ENCODE data around the gene PHF12.
"Not testable (repeated sequence)": the region's sequence is repeated elsewhere in the genome, so short reads cannot be mapped to it uniquely, and the experiment has no call there.

PHF12 gene

DNA sequence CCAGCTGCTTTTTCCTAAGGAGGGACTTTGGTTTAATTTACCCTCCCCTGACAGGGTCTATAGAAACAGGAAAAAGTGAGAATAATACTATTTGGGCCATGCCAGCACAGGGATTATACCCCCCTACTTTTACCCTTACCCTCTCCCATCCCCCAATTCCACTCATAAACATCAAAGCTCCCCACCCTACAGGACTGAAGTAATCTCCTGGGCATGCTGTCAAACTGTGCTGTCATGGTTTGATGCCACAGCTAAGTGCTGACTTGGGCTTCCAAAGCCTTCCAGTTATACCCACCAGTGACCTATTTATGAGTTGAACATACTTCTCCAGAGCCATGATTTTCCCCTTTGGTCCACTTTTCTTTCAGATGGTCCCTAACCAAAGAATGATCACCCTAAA lies 12.8 kb downstream of the PHF12 start:
- no peak for DNase-seq
- no peaks in the 10 kb centered on the region for H3K27me3 ChIP-seq (ENCODE audit: control insufficient read depth in 1 of 2, insufficient read depth in 1 of 2, low read length in 2 of 2)
- H2BK12ac ChIP-seq (ENCODE audit: low read length in 2 of 2) = no peak overlapping the region
- no peak overlapping the region for H4K8ac ChIP-seq (ENCODE audit: low read length)
- no peak overlapping the region for H2AFZ ChIP-seq (ENCODE audit: low read depth, low read length)
- no peak overlapping the region for H3K4me3 ChIP-seq (ENCODE audit: insufficient read depth in 1 of 2, low read depth in 1 of 2, low read length in 2 of 2)
- H2BK5ac ChIP-seq (ENCODE audit: low read depth, low read length, poor library complexity, severe bottlenecking) = no peak overlapping the region
- no peaks in the 10 kb centered on the region for H3K79me1 ChIP-seq (replicated peaks; ENCODE audit: low read length, poor library complexity, severe bottlenecking)
- H3K4me2 ChIP-seq (ENCODE audit: low read length, poor library complexity, severe bottlenecking) = no peak overlapping the region
- H3K36me3 ChIP-seq (ENCODE audit: control insufficient read depth in 1 of 2, insufficient read depth in 2 of 2, low read depth in 1 of 2, low read length in 2 of 2) = peaks cover 9 to 34% of the 10 kb centered on the region in 2 experiments
- H2BK120ac ChIP-seq (ENCODE audit: low read depth, low read length) = no peak overlapping the region
- no peak overlapping the region for H2AK5ac ChIP-seq (ENCODE audit: low read length, severe bottlenecking)
- no peak overlapping the region for H3K4ac ChIP-seq (ENCODE audit: low read depth in 1 of 2, low read length in 2 of 2)
- H3K18ac ChIP-seq (ENCODE audit: low read depth in 1 of 2, low read length in 2 of 2) = no peak overlapping the region
- no peak overlapping the region for H4K91ac ChIP-seq (ENCODE audit: low read length)
- H3K4me1 ChIP-seq (ENCODE audit: control insufficient read depth, insufficient read depth, low read depth, low read length) = no peaks in the 10 kb centered on the region
- no peak overlapping the region for H3K14ac ChIP-seq (ENCODE audit: low read length in 2 of 2)
- peak overlapping the region in 1 of 2 experiments; percentile 84 for H3K23ac ChIP-seq (ENCODE audit: low read length in 2 of 2)
- no peaks in the 10 kb centered on the region for H3K9me3 ChIP-seq (ENCODE audit: control insufficient read depth, low read length)
- H2BK15ac ChIP-seq (ENCODE audit: low read depth, poor library complexity, severe bottlenecking) = no peak overlapping the region
- no peak overlapping the region for H3K9ac ChIP-seq (ENCODE audit: low read length)
- no peak overlapping the region for H3K27ac ChIP-seq (ENCODE audit: low read length, poor library complexity, severe bottlenecking)

- Histone ChIP-seq H3K18ac (ENCODE audit: low read depth in 1 of 2, low read length in 2 of 2) (no peak overlapping the region), H3K9ac (ENCODE audit: low read length) (no peak overlapping the region), H3K4me1 (ENCODE audit: control insufficient read depth, insufficient read depth, low read depth, low read length) (no peaks in the 10 kb centered on the region), H4K91ac (ENCODE audit: low read length) (no peak overlapping the region), H3K27me3 (ENCODE audit: control insufficient read depth in 1 of 2, insufficient read depth in 1 of 2, low read length in 2 of 2) (no peaks in the 10 kb centered on the region), H3K79me1 (replicated peaks; ENCODE audit: low read length, poor library complexity, severe bottlenecking) (peaks cover 3% of the 10 kb centered on the region), H3K4ac (ENCODE audit: low read depth in 1 of 2, low read length in 2 of 2) (no peak overlapping the region), H3K23ac (ENCODE audit: low read length in 2 of 2) (no peak overlapping the region), H3K27ac (ENCODE audit: low read length, poor library complexity, severe bottlenecking) (no peak overlapping the region), H2AK5ac (ENCODE audit: low read length, severe bottlenecking) (no peak overlapping the region), H4K8ac (ENCODE audit: low read length) (no peak overlapping the region), H2BK120ac (ENCODE audit: low read depth, low read length) (no peak overlapping the region), H3K36me3 (ENCODE audit: control insufficient read depth in 1 of 2, insufficient read depth in 2 of 2, low read depth in 1 of 2, low read length in 2 of 2) (peaks cover 11 to 25% of the 10 kb centered on the region in 2 experiments), H2BK12ac (ENCODE audit: low read length in 2 of 2) (no peak overlapping the region), H2BK15ac (ENCODE audit: low read depth, poor library complexity, severe bottlenecking) (no peak overlapping the region), H3K4me2 (ENCODE audit: low read length, poor library complexity, severe bottlenecking) (no peak overlapping the region), H3K9me3 (ENCODE audit: control insufficient read depth, low read length) (no peaks in the 10 kb centered on the region), H3K4me3 (ENCODE audit: insufficient read depth in 1 of 2, low read depth in 1 of 2, low read length in 2 of 2) (no peak overlapping the region), H2BK5ac (ENCODE audit: low read depth, low read length, poor library complexity, severe bottlenecking) (no peak overlapping the region), H2AFZ (ENCODE audit: low read depth, low read length) (no peak overlapping the region), H3K14ac (ENCODE audit: low read length in 2 of 2) (no peak overlapping the region)
- WGBS = 96% methylated on average over 4 of the region's 5 CpGs
- DNase-seq = peak; percentile 72
Measured at GRCh38 chr17:28937044-28937729, 14.1 kb downstream of the PHF12 start.

GRCh38 chr17:28935744-28936460 lies 15.4 kb downstream of the PHF12 start:
- H3K4me3 ChIP-seq (ENCODE audit: insufficient read depth in 1 of 2, low read depth in 1 of 2, low read length in 2 of 2) = no peak overlapping the region
- no peak overlapping the region for H3K4ac ChIP-seq (ENCODE audit: low read depth in 1 of 2, low read length in 2 of 2)
- peaks cover 3% of the 10 kb centered on the region for H3K79me1 ChIP-seq (replicated peaks; ENCODE audit: low read length, poor library complexity, severe bottlenecking)
- H3K36me3 ChIP-seq (ENCODE audit: control insufficient read depth in 1 of 2, insufficient read depth in 2 of 2, low read depth in 1 of 2, low read length in 2 of 2) = peaks cover 16 to 21% of the 10 kb centered on the region in 2 experiments
- H2BK15ac ChIP-seq (ENCODE audit: low read depth, poor library complexity, severe bottlenecking) = no peak overlapping the region
- no peak overlapping the region for H2AK5ac ChIP-seq (ENCODE audit: low read length, severe bottlenecking)
- H2BK5ac ChIP-seq (ENCODE audit: low read depth, low read length, poor library complexity, severe bottlenecking) = no peak overlapping the region
- H3K4me1 ChIP-seq (ENCODE audit: control insufficient read depth, insufficient read depth, low read depth, low read length) = no peaks in the 10 kb centered on the region
- no peak overlapping the region for H2BK12ac ChIP-seq (ENCODE audit: low read length in 2 of 2)
- H2AFZ ChIP-seq (ENCODE audit: low read depth, low read length) = no peak overlapping the region
- H3K9ac ChIP-seq (ENCODE audit: low read length) = no peak overlapping the region
- H2BK120ac ChIP-seq (ENCODE audit: low read depth, low read length) = no peak overlapping the region
- no peak overlapping the region for H3K4me2 ChIP-seq (ENCODE audit: low read length, poor library complexity, severe bottlenecking)
- DNase-seq = no peak
- no peaks in the 10 kb centered on the region for H3K9me3 ChIP-seq (ENCODE audit: control insufficient read depth, low read length)
- no peak overlapping the region for H3K14ac ChIP-seq (ENCODE audit: low read length in 2 of 2)
- WGBS = 98% methylated on average over 6 of the region's 8 CpGs
- no peak overlapping the region for H3K27ac ChIP-seq (ENCODE audit: low read length, poor library complexity, severe bottlenecking)
- no peak overlapping the region for H4K91ac ChIP-seq (ENCODE audit: low read length)
- no peak overlapping the region for H3K23ac ChIP-seq (ENCODE audit: low read length in 2 of 2)
- H3K27me3 ChIP-seq (ENCODE audit: control insufficient read depth in 1 of 2, insufficient read depth in 1 of 2, low read length in 2 of 2) = no peaks in the 10 kb centered on the region
- H4K8ac ChIP-seq (ENCODE audit: low read length) = no peak overlapping the region
- H3K18ac ChIP-seq (ENCODE audit: low read depth in 1 of 2, low read length in 2 of 2) = no peak overlapping the region

- H3K4me2 ChIP-seq (ENCODE audit: low read length, poor library complexity, severe bottlenecking); H4K8ac ChIP-seq (ENCODE audit: low read length); H3K23ac ChIP-seq (ENCODE audit: low read length in 2 of 2); H3K14ac ChIP-seq (ENCODE audit: low read length in 2 of 2); H3K4me3 ChIP-seq (ENCODE audit: insufficient read depth in 1 of 2, low read depth in 1 of 2, low read length in 2 of 2); H3K27me3 ChIP-seq (ENCODE audit: control insufficient read depth in 1 of 2, insufficient read depth in 1 of 2, low read length in 2 of 2); H2AK5ac ChIP-seq (ENCODE audit: low read length, severe bottlenecking); H3K4ac ChIP-seq (ENCODE audit: low read depth in 1 of 2, low read length in 2 of 2); H2BK120ac ChIP-seq (ENCODE audit: low read depth, low read length); H3K4me1 ChIP-seq (ENCODE audit: control insufficient read depth, insufficient read depth, low read depth, low read length); H3K9ac ChIP-seq (ENCODE audit: low read length); H2AFZ ChIP-seq (ENCODE audit: low read depth, low read length); H4K91ac ChIP-seq (ENCODE audit: low read length); H2BK15ac ChIP-seq (ENCODE audit: low read depth, poor library complexity, severe bottlenecking); H3K9me3 ChIP-seq (ENCODE audit: control insufficient read depth, low read length); H3K18ac ChIP-seq (ENCODE audit: low read depth in 1 of 2, low read length in 2 of 2); H3K27ac ChIP-seq (ENCODE audit: low read length, poor library complexity, severe bottlenecking); H3K79me1 ChIP-seq (replicated peaks; ENCODE audit: low read length, poor library complexity, severe bottlenecking); DNase-seq; H2BK5ac ChIP-seq (ENCODE audit: low read depth, low read length, poor library complexity, severe bottlenecking); H2BK12ac ChIP-seq (ENCODE audit: low read length in 2 of 2): not testable (repeated sequence)
- H3K36me3 ChIP-seq (ENCODE audit: control insufficient read depth in 1 of 2, insufficient read depth in 2 of 2, low read depth in 1 of 2, low read length in 2 of 2) = peaks cover 16 to 21% of the 10 kb centered on the region in 2 experiments
- WGBS = 99% methylated on average over 8 of the region's 8 CpGs
Measured at GRCh38 chr17:28934508-28934907, 16.8 kb downstream of the PHF12 start.

Data from mesenchymal stem cell (in vitro differentiated cells and primary cell).